ENCODE measurements around the gene INPP4B.
"Not testable (repeated sequence)": the region's sequence is repeated elsewhere in the genome, so short reads cannot be mapped to it uniquely, and the experiment has no call there.

Gene INPP4B

GRCh38 chr4:142098900-142099545 is 747.1 kb downstream of the INPP4B start:
- no peak for DNase-seq

GRCh38 chr4:142098380-142098779 is 747.7 kb downstream of the INPP4B start:
- DNase-seq: no peak

- no peak for DNase-seq
These were observed 749.1 kb downstream of the INPP4B start for GRCh38 chr4:142097015-142097414.

- no peak for DNase-seq
These were observed 750.1 kb downstream of the INPP4B start for GRCh38 chr4:142095886-142096605.

- no peak for DNase-seq
These were observed 753.2 kb downstream of the INPP4B start for GRCh38 chr4:142092941-142093340.

- DNase-seq: no peak
These were observed 754.4 kb downstream of the INPP4B start for GRCh38 chr4:142091691-142092182.

GRCh38 chr4:142091085-142091513 is 755.0 kb downstream of the INPP4B start:
- DNase-seq: no peak

GRCh38 chr4:142088906-142089305 is 757.2 kb downstream of the INPP4B start:
- DNase-seq: no peak

- no peak for DNase-seq
These were observed 760.4 kb downstream of the INPP4B start for GRCh38 chr4:142085513-142086292.

- DNase-seq: no peak
These were observed 762.8 kb downstream of the INPP4B start for GRCh38 chr4:142083264-142083663.

GRCh38 chr4:142081025-142081424 is 765.1 kb downstream of the INPP4B start:
- no peak for DNase-seq

GRCh38 chr4:142079959-142080358 is 766.1 kb downstream of the INPP4B start:
- DNase-seq: no peak

GRCh38 chr4:142077048-142077447 is 769.1 kb downstream of the INPP4B start:
- no peak for DNase-seq

- not testable (repeated sequence) for DNase-seq
These were observed 777.8 kb downstream of the INPP4B start for GRCh38 chr4:142068304-142068703.

GRCh38 chr4:142066562-142066961 is 779.5 kb downstream of the INPP4B start:
- not testable (repeated sequence) for DNase-seq

GRCh38 chr4:142065086-142065647 is 780.9 kb downstream of the INPP4B start:
- no peak for DNase-seq

GRCh38 chr4:142064181-142064580 is 781.9 kb downstream of the INPP4B start:
- no peak for DNase-seq

GRCh38 chr4:142045996-142046395 is 800.1 kb downstream of the INPP4B start:
- DNase-seq: no peak

- no peak for DNase-seq
These were observed 801.8 kb downstream of the INPP4B start for GRCh38 chr4:142044271-142044670.

GRCh38 chr4:142043509-142043908 is 802.6 kb downstream of the INPP4B start:
- no peak for DNase-seq

GRCh38 chr4:142041788-142042187 is 804.3 kb downstream of the INPP4B start:
- DNase-seq: no peak

GRCh38 chr4:142040043-142040442 is 806.1 kb downstream of the INPP4B start:
- no peak for DNase-seq
